SK-N-MC (cell line): ENCODE results near the gene WNT5A.

Experiments
- EZH2 ChIP-seq: fragments of 200-600 bp; sonication (generic); IDR thresholded peaks from one replicate; pipeline ENCODE4 v1.6.1; 2017; ENCODE audit warnings: antibody characterized with exemption
- POLR2AphosphoS5 ChIP-seq: IDR thresholded peaks from 2 replicates; pipeline ENCODE4 v1.6.1; 2012; ENCODE audit warnings: mild to moderate bottlenecking, low read depth, low read length, borderline replicate concordance

DNA sequence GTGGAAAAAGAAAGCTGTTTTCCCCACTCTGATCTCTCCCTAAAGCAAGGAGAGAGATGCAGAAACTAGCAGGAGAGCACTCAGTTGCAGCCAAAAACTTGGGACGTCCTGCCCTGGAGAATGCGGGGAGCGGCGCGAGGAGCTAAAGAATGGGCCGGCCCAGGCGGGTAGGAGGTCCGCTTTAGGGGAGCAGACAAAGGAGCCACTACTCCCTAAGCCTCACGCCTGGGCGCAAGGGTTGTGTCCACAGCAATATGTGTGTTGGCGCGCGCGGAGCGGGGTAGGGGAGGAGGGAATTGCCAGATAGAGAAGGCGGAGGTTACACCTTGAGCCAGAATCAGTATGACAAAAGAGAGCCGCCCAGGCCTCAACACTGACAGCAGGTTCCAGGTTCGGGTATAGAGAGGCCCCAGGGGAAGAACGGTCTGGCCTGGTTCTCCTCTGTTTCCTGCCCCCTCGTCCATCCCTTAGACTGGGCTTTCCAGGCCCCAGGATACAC, 2.9 kb downstream of the WNT5A start:
- TF ChIP-seq POLR2AphosphoS5: no peak
- TF ChIP-seq EZH2: no peak
